PC-9 (cell line): ENCODE data around the gene IL1R2.
"Not testable (repeated sequence)": the region's sequence is repeated elsewhere in the genome, so short reads cannot be mapped to it uniquely, and the experiment has no call there.

Source experiments
- CTCF ChIP-seq: fragments of 200-600 bp; sonication (generic); conservative IDR thresholded peaks from 2 replicates; pipeline ENCODE4 v1.6.1; 2017; ENCODE audit warnings: mixed run types, antibody characterized with exemption, mild to moderate bottlenecking, moderate library complexity
- EZH2 ChIP-seq: fragments of 200-600 bp; sonication (generic); IDR thresholded peaks from 2 replicates; pipeline ENCODE4 v1.8.0; 2017; ENCODE audit warnings: antibody characterized with exemption, low read depth

GRCh38 chr2:102068126-102068525 lies 76.4 kb downstream of the IL1R2 start:
- not testable (repeated sequence) for TF ChIP-seq CTCF, EZH2
